HCT116 (cell line): Measurements from ENCODE around the gene GPC5. TPM values are rescaled to one million over a fixed set of nuclear protein-coding genes. Genes with fewer than 3 reads are reported as not detected.

Experiments used
- ATAC-seq: fragments of 200-7000 bp; cut with Tn5 transposase; 2 replicates; pipeline ENCODE4 v1.9.1; 2020; ENCODE audit warnings: mild to moderate bottlenecking, moderate library complexity
- BruUV-seq: library from RNA; stranded (reverse); fragments of 400-500 nt; replicated peaks from 2 replicates; lab custom pipeline; 2021; lab: Mats Ljungman, UMichigan
- CTCF ChIA-PET: fragments of 300-600 bp; sonication (Branson Sonifier 250); formaldehyde crosslinking; loops from one replicate; lab custom pipeline; 2021; ENCODE audit warnings: antibody characterized with exemption; lab: Charles Lee
- POLR2A ChIA-PET: fragments of 300-600, 350-600 bp; sonication (Branson Sonifier 250); formaldehyde crosslinking; loops from one replicate; lab custom pipeline; 2021; ENCODE audit warnings: antibody characterized with exemption; lab: Charles Lee
- RAD21 ChIA-PET, 2 experiments: fragments of 300-600 bp; sonication (Branson Sonifier 250); formaldehyde crosslinking; loops; one replicate each; lab custom pipeline; 2023; ENCODE audit warnings: low total read pairs in 2 of 2; ENCODE audit not compliant: uncharacterized antibody in 2 of 2, unreplicated experiment in 2 of 2, low non-redundant PET in 1 of 2; lab: Charles Lee
- DNase-seq: peaks from one replicate; pipeline ENCODE4 v3.0.0-alpha.2; 2010; ENCODE audit warnings: low read depth, low spot score
- H2AFZ ChIP-seq: fragments of 200-600 bp; shearing (Covaris generic), sonication (generic); 2 replicates; pipeline ENCODE4 v1.6.1; 2017; ENCODE audit warnings: low read depth, mixed run types, mixed read lengths, antibody characterized with exemption, low read length; ENCODE audit not compliant: poor library complexity, severe bottlenecking
- H3K27ac ChIP-seq: 2 replicates; pipeline ENCODE4 v1.5.1; 2012; ENCODE audit warnings: low read depth, low read length
- H3K27me3 ChIP-seq: fragments of 200-600 bp; sonication (generic); 2 replicates; pipeline ENCODE4 v1.6.1; 2016; ENCODE audit warnings: mixed run types, low read length, mixed read lengths; ENCODE audit not compliant: insufficient read depth
- H3K36me3 ChIP-seq, 2 experiments: fragments of 200-500 bp in 1 of 2; fragments of 200-600 bp in 1 of 2; sonication (Bioruptor generic) in 1 of 2; sonication (generic) in 1 of 2; 2 replicates each; pipeline versions ENCODE4 v1.5.1 to v1.6.1; 2014 to 2016; ENCODE audit warnings: low read length in 2 of 2, inconsistent platforms in 1 of 2, mixed read lengths in 1 of 2, mixed run types in 1 of 2; ENCODE audit not compliant: insufficient read depth in 2 of 2, control insufficient read depth in 1 of 2
- H3K4me1 ChIP-seq, 2 experiments: fragments of 200-600 bp in 1 of 2; sonication (generic) in 1 of 2; 2 replicates each; pipeline versions ENCODE4 v1.5.1 to v1.6.1; 2012 to 2017; ENCODE audit warnings: low read length in 2 of 2, inconsistent platforms in 1 of 2, mild to moderate bottlenecking in 1 of 2, mixed read lengths in 1 of 2, mixed run types in 1 of 2, moderate library complexity in 1 of 2; ENCODE audit not compliant: insufficient read depth in 2 of 2, control insufficient read depth in 1 of 2
- H3K4me2 ChIP-seq: fragments of 200-600 bp; sonication (generic); 2 replicates; pipeline ENCODE4 v1.6.1; 2017; ENCODE audit warnings: mixed run types, low read length, mixed read lengths
- H3K4me3 ChIP-seq, 2 experiments: fragments of 200-600 bp in 1 of 2; sonication (generic) in 1 of 2; replicated peaks in 1 of 2; 2 replicates each; pipeline ENCODE4 v1.5.1; 2011 to 2016; ENCODE audit warnings: low read length in 2 of 2, control low read depth in 1 of 2, low read depth in 1 of 2, mild to moderate bottlenecking in 1 of 2, mixed read lengths in 1 of 2, mixed run types in 1 of 2
- H3K79me2 ChIP-seq: fragments of 200-600 bp; sonication (generic); 2 replicates; pipeline ENCODE4 v1.6.1; 2017; ENCODE audit warnings: mild to moderate bottlenecking, mixed run types, low read length, moderate library complexity, mixed read lengths; ENCODE audit not compliant: insufficient read depth
- H3K9ac ChIP-seq: fragments of 200-600 bp; sonication (generic); 2 replicates; pipeline ENCODE4 v1.6.1; 2016; ENCODE audit warnings: low read length, mixed read lengths
- H3K9me2 ChIP-seq: fragments of 200-600 bp; sonication (generic), shearing (Covaris generic); 2 replicates; pipeline ENCODE4 v1.6.1; 2017; ENCODE audit warnings: mixed run types, mild to moderate bottlenecking, moderate library complexity; ENCODE audit not compliant: insufficient read depth
- H3K9me3 ChIP-seq, 2 experiments: fragments of 200-500 bp in 1 of 2; fragments of 200-600 bp in 1 of 2; sonication (Bioruptor generic) in 1 of 2; sonication (generic) in 1 of 2; 2 replicates each; pipeline ENCODE4 v1.6.1; 2014 to 2017; ENCODE audit warnings: low read length in 2 of 2, mixed read lengths in 2 of 2, inconsistent platforms in 1 of 2, low read depth in 1 of 2, mild to moderate bottlenecking in 1 of 2, mixed run types in 1 of 2, moderate library complexity in 1 of 2; ENCODE audit not compliant: control insufficient read depth in 1 of 2, insufficient read depth in 1 of 2
- H4K20me1 ChIP-seq: fragments of 200-600 bp; sonication (generic), shearing (Covaris generic); 2 replicates; pipeline ENCODE4 v1.6.1; 2017; ENCODE audit warnings: mixed run types, mild to moderate bottlenecking, moderate library complexity; ENCODE audit not compliant: insufficient read depth
- CBX3 ChIP-seq: IDR thresholded peaks from 2 replicates; pipeline ENCODE4 v1.6.1; 2012; ENCODE audit warnings: low read depth
- EGR1 ChIP-seq: IDR thresholded peaks from 2 replicates; pipeline ENCODE4 v1.6.1; 2012; ENCODE audit warnings: low read depth
- ELF1 ChIP-seq: IDR thresholded peaks from 2 replicates; pipeline ENCODE4 v1.6.1; 2012; ENCODE audit warnings: low read depth, borderline replicate concordance
- EZH2 ChIP-seq: fragments of 200-600 bp; sonication (generic); IDR thresholded peaks from 2 replicates; pipeline ENCODE4 v1.6.1; 2017; ENCODE audit warnings: antibody characterized with exemption, mixed run types
- FOSL1 ChIP-seq: IDR thresholded peaks from 2 replicates; pipeline ENCODE4 v1.6.1; 2012; ENCODE audit warnings: low read depth
- JUND ChIP-seq: IDR thresholded peaks from 2 replicates; pipeline ENCODE4 v1.6.1; 2012
- POLR2A ChIP-seq: IDR thresholded peaks from 2 replicates; pipeline ENCODE4 v1.7.0; 2011; ENCODE audit warnings: borderline replicate concordance; ENCODE audit not compliant: insufficient read depth, insufficient read length; ENCODE audit errors: extremely low read depth
- RAD21 ChIP-seq: IDR thresholded peaks from 2 replicates; pipeline ENCODE4 v1.6.1; 2012; ENCODE audit warnings: low read depth, mild to moderate bottlenecking
- REST ChIP-seq: IDR thresholded peaks from 2 replicates; pipeline ENCODE4 v1.6.1; 2012; ENCODE audit warnings: low read depth
- SIN3A ChIP-seq: IDR thresholded peaks from 2 replicates; pipeline ENCODE4 v1.6.1; 2012; ENCODE audit warnings: low read depth
- TCF7L2 ChIP-seq: IDR thresholded peaks from 2 replicates; pipeline ENCODE4 v1.7.0; 2011; ENCODE audit warnings: borderline replicate concordance, inconsistent platforms; ENCODE audit not compliant: insufficient read depth, insufficient read length; ENCODE audit errors: extremely low read depth
- YY1 ChIP-seq: IDR thresholded peaks from 2 replicates; pipeline ENCODE4 v1.6.1; 2011; ENCODE audit warnings: low read length, low read depth, moderate library complexity, mild to moderate bottlenecking; ENCODE audit not compliant: insufficient replicate concordance; ENCODE audit errors: extremely low read depth
- ZNF274 ChIP-seq: fragments of 200-500 bp; sonication (Bioruptor generic); IDR thresholded peaks from 2 replicates; pipeline ENCODE4 v1.6.1; 2014; ENCODE audit warnings: mild to moderate bottlenecking, low read depth, low read length, inconsistent platforms
- intact Hi-C: fragments of 100-400 bp; cut with micrococcal nuclease; formaldehyde crosslinking; loops from 2 replicates; pipeline ENCODE4 v1.10.0; 2022
- total RNA-seq: library from RNA; stranded (reverse); gene quantifications from one replicate; pipeline ENCODE4 v1.2.1, GENCODE V29; 2021; ENCODE audit not compliant: unreplicated experiment
- TF ChIP-seq, protein P1 (sequence below): IDR thresholded peaks from 2 replicates; pipeline ENCODE4 v1.6.1; 2012
- TF ChIP-seq, protein P2 (sequence below), 3 experiments: fragments of 200-600 bp in 1 of 3; sonication (generic) in 1 of 3; IDR thresholded peaks in 2 of 3; conservative IDR thresholded peaks in 1 of 3; 2 replicates each; pipeline ENCODE4 v1.5.1; 2012 to 2017; ENCODE audit warnings: low read depth in 2 of 3, low read length in 2 of 3, antibody characterized with exemption in 1 of 3, borderline replicate concordance in 1 of 3, control low read depth in 1 of 3, mild to moderate bottlenecking in 1 of 3, mixed read lengths in 1 of 3, mixed run types in 1 of 3, moderate library complexity in 1 of 3; ENCODE audit not compliant: insufficient read depth in 1 of 3

The GPC5 gene
- total RNA-seq, 1 experiment from 2014 or later = not detected

DNA sequence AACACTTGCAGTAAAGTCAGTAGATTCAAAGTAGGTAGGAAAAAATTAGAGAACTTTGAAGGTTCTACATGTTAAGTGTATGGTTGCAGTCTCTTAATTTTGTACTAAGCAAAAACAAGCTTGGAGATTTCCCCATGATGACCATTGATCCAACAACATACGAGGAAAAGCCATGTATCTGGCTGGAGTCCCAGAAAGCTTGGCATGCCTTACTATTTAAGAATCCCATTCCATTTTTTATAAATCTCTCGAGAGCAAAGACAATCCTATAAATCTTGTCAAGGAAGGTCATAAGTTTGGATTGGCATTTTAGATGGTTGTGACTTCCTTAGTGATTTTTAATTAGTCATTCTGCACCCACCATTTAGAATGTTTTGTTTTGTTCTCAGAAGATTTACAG, 495.9 kb downstream of the GPC5 start:
- Histone ChIP-seq H2AFZ (no peak overlapping the region), H3K4me1 (no peaks in the 10 kb centered on the region), H3K27me3 (no peaks in the 10 kb centered on the region), H3K9me2 (no peaks in the 10 kb centered on the region), H3K9me3 (peaks cover 6 to 10% of the 10 kb centered on the region in 2 experiments; a peak in 2 of 4 replicates), H3K27ac (no peak overlapping the region), H3K4me2 (no peak overlapping the region), H3K4me3 (no peak overlapping the region), H4K20me1 (no peaks in the 10 kb centered on the region), H3K36me3 (no peaks in the 10 kb centered on the region), H3K9ac (no peak overlapping the region), H3K79me2 (no peaks in the 10 kb centered on the region)
- ATAC-seq = no peak
- no TSS peak for BruUV-seq
- ChIA-PET RAD21 (no interaction called here), POLR2A (no interaction called here), CTCF (no interaction called here)
- intact Hi-C loops = no loop called here
- TF ChIP-seq REST (no peak), POLR2A (no peak), EZH2 (no peak), ELF1 (no peak), JUND (no peak), ZNF274 (no peak)
- DNase-seq = no peak

DNA sequence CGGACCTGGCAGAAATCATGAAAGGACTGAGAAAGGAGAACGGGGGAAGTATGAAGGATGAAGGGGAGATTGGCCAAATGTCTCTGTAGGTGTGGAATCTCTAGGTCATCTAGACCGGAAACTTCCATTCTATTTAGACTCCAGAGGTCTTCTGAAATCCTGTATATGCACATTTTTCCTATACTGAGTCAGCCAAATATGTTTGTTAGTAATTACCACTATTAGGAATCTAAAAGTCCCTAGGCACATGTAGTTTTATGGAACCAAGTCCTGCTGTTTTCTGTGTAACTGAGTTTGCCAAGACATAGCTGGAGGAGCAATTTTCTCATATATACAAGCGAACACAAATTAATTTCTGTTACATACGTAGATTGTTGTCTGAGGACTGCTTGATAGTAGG, 498.1 kb downstream of the GPC5 start:
- peaks cover 3 to 10% of the 10 kb centered on the region in 2 experiments; a peak in 2 of 4 replicates for H3K9me3 ChIP-seq
- intact Hi-C loops = no loop called here
- H3K4me3 ChIP-seq = no peak overlapping the region
- BruUV-seq = no TSS peak
- CTCF ChIA-PET = no interaction called here
- H2AFZ ChIP-seq = no peak overlapping the region
- POLR2A ChIA-PET = no interaction called here
- H3K36me3 ChIP-seq = no peaks in the 10 kb centered on the region
- no peaks in the 10 kb centered on the region for H3K79me2 ChIP-seq
- RAD21 ChIA-PET = no interaction called here
- H3K9me2 ChIP-seq = no peaks in the 10 kb centered on the region
- no peak overlapping the region for H3K9ac ChIP-seq
- no peaks in the 10 kb centered on the region for H3K4me1 ChIP-seq
- no peaks in the 10 kb centered on the region for H3K27me3 ChIP-seq
- H3K4me2 ChIP-seq = no peak overlapping the region
- H3K27ac ChIP-seq = no peak overlapping the region
- ATAC-seq (no peak), DNase-seq (no peak)
- no peaks in the 10 kb centered on the region for H4K20me1 ChIP-seq
- TF ChIP-seq SIN3A = no peak
- no peak for TF ChIP-seq YY1
- TF ChIP-seq, protein P1, sequence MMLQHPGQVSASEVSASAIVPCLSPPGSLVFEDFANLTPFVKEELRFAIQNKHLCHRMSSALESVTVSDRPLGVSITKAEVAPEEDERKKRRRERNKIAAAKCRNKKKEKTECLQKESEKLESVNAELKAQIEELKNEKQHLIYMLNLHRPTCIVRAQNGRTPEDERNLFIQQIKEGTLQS = no peak
- TF ChIP-seq POLR2A = no peak
- TF ChIP-seq EZH2 = no peak
- TF ChIP-seq CBX3 = no peak
- TF ChIP-seq ELF1 = no peak
- no peak for TF ChIP-seq EGR1
- TF ChIP-seq FOSL1 = no peak
- TF ChIP-seq TCF7L2 = no peak
- no peak for TF ChIP-seq RAD21
- TF ChIP-seq, protein P2, sequence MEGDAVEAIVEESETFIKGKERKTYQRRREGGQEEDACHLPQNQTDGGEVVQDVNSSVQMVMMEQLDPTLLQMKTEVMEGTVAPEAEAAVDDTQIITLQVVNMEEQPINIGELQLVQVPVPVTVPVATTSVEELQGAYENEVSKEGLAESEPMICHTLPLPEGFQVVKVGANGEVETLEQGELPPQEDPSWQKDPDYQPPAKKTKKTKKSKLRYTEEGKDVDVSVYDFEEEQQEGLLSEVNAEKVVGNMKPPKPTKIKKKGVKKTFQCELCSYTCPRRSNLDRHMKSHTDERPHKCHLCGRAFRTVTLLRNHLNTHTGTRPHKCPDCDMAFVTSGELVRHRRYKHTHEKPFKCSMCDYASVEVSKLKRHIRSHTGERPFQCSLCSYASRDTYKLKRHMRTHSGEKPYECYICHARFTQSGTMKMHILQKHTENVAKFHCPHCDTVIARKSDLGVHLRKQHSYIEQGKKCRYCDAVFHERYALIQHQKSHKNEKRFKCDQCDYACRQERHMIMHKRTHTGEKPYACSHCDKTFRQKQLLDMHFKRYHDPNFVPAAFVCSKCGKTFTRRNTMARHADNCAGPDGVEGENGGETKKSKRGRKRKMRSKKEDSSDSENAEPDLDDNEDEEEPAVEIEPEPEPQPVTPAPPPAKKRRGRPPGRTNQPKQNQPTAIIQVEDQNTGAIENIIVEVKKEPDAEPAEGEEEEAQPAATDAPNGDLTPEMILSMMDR (IDR thresholded peaks at IDR 0.05 in 2 of 3, conservative IDR thresholded peaks at IDR 0.05 in 1 of 3; ENCODE audit: borderline replicate concordance in 1 of 3, insufficient read depth in 1 of 3, low read depth in 2 of 3, low read length in 2 of 3) = no peak
